ENCODE data around the gene MRPL58.

- no peak for TF ChIP-seq CTCF (IDR thresholded peaks at IDR 0.05; ENCODE audit: poor library complexity)
- no peak for TF ChIP-seq EZH2 (IDR thresholded peaks at IDR 0.05; ENCODE audit: borderline replicate concordance)
Measured at GRCh38 chr17:74995847-74996246, 16.6 kb upstream of the MRPL58 start.
